ENCODE results near the gene CTBP2.
"Not testable (repeated sequence)": the region's sequence is repeated elsewhere in the genome, so short reads cannot be mapped to it uniquely, and the experiment has no call there.

Gene CTBP2

GRCh38 chr10:125087191-125087896, 73.0 kb downstream of the CTBP2 start:
- no peak for DNase-seq (ENCODE audit: low read depth)

DNA sequence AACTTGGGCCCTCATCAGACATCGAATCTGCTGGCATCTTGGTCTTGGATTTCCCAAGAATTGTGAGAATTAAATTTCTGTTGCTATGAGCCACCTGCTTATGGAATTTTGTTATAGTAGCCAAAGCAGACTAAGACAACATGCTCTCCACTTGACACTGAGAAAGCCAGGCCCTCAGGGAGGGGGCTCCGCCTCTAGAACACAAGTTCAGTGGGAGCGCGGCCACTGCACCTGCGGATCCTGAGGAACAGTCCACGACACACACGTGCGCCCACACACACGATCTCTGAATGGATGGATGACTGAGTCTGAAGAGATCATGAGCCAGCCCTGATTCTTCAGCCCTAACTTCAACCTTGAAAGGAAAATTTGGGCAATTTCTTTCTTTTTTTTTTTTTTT, 73.7 kb downstream of the CTBP2 start:
- no peak for DNase-seq (ENCODE audit: low read depth)

DNA sequence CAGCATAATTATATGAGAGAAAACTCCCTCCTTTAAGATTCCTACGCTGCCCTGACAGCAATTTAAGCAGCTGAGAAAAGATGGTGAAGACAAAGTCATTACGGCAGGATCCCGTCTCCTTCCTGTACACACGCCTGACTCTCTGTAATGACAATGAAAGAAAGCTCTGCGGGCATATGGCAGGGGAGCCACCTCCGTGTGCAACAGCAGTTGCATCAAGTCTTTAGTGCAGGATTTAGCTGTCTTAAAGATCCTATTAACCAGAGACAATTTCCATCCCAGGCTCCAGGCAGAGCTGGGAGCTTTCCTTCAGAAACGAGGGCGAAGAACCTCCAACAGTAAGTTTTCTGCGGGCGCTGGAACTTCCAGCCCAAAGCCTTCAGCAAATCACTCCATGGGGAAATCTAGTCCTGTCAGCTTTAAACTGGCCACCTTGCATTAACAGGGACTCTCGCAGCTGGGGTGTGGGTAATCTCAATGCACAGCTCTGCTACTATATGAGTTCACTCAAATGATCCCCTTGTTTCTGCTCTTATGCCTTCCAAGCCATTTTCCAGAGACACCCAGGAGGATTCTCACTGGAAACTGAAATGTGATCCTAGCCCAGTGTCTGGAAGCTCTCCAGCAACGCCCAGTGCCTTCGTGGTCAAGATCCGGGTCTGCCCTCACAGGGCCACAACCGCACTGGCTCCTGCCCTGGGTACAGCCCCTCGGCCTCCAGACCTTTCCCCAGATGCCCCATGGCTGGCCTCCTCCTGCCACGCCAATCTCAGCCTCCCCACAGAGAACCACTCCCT, 74.9 kb downstream of the CTBP2 start:
- no peak for DNase-seq (ENCODE audit: low read depth)

DNA sequence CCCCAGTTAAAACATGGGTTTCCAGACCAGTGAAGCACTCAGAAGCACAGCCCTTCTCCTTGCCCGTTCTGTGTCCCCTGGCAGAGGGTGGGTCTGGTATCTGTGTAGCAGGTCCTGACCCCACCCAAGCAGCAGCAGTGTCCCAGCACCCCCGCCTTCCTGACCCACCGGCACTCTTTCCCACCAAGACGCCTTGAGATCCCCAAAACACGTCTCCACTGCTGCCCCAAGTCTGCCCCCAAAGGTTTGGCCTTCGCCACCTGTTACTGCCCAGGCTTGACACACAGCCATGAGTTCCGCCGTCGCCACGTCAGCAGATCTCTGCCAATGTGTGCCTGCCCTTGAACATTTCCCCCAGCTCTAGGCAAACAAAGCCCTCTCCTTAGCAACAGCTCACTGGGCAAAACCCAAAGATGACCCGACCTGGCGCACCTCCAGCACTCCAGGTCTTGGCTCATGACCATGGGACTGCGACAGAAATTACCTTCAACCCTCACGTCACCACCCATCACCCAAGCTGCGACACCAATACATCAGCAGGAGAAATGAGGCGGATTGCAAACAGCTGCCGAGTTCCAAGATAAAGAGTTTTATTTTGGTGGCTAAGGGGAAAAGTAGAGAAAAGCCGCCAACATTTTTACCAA, 75.6 kb downstream of the CTBP2 start:
- DNase-seq (ENCODE audit: low read depth) = no peak

DNA sequence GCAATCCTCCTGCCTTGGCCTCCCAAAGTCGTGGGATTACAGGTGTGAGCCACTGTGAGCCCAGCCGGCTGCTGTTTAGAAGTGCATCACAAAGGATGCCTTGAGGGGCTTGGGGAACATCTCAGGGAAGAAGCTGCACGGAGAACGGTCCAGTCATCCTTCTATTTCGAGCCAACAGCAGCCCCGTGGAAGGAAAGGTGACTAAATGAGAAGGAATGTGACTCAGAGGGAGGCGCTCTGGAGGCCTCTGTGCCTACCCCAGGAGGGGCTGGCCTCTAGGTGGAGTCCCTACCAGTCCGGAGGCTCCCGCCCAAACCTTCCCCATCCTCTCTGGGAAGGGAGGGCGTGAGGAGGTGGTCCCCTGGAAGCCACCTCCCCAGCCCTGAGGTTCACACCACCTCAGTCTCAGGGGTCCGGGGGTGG, 76.2 kb downstream of the CTBP2 start:
- no peak for DNase-seq (ENCODE audit: low read depth)

GRCh38 chr10:125083576-125083920, 76.8 kb downstream of the CTBP2 start:
- DNase-seq (ENCODE audit: low read depth) = no peak

DNA sequence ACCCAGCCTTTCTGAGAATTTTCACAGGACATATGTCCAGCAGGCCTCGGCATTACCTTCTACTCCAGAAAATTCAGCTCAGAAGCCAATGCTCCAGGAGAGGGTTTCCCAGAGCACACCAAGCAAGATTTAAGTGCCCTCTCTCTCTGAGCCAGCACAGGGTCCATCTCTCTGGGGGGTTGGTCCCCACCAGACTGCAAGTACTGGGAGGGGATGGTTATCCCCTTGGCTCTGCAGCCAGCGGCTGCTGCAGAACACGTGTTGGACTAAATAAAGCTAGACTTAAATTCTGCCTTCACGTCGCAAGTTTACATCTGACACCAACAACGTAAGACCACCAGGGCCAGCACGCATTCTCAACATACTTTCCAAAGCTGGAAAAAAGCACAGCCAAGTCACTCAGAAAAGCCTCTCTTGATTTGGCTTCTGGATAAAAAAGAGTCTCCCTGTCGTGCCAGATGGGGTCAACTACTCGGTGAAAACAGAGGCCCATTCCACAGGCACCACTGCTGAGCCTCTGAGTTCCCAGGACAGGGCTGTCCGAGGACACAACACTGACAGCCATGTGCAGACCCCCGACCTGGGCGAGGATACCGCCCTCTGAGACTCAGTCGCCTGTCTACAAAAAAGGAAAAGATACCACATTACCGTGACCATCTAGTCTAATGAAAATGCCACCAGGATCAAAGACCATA, 77.3 kb downstream of the CTBP2 start:
- no peak for DNase-seq (ENCODE audit: low read depth)

GRCh38 chr10:125082471-125082870, 77.9 kb downstream of the CTBP2 start:
- not testable (repeated sequence) for DNase-seq (ENCODE audit: low read depth)

DNA sequence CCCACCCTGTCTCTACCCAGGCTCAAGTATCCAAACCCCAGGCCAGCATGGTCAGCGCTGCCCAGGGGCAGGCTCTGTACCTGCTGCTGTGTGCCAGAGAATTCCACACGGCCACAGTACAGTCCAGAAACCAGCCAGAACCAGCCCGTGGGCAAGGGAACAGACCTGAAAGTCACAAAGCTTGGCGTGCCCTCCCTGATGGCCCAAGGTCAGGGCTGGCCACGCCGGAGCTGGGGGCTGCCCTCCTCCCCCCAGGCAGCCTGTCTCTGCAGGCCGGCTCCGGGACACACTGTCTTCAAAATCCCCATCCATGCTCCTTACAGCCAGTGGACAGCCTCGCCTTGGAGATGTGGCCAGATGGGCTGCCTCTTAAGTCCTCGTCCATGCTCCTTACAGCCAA, 78.4 kb downstream of the CTBP2 start:
- no peak for DNase-seq (ENCODE audit: low read depth)

DNA sequence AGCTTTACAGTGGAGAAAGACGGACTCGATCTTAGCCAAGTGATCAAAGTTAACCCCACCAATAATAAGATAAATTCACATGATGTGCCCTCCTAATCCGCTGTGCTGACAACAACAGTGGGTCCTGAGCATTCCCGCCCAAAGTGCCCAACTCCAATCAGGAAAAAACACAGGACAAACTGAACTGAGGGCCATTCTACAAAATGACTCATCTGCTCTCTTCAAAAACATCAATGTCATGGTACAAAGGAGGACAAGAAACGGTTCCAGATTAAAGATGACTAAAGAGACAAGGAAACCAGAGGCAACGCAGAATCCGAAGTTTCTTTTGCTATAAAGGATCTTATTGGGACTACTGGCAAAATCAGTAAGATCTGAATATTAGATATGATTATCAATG, 79.4 kb downstream of the CTBP2 start:
- no peak for DNase-seq (ENCODE audit: low read depth)

- no peak for DNase-seq (ENCODE audit: low read depth)
Measured at GRCh38 chr10:125080296-125080695, 80.1 kb downstream of the CTBP2 start.

GRCh38 chr10:125079091-125079600, 81.2 kb downstream of the CTBP2 start:
- DNase-seq (ENCODE audit: low read depth) = no peak

- DNase-seq (ENCODE audit: low read depth) = no peak
Measured at GRCh38 chr10:125076891-125077541, 83.3 kb downstream of the CTBP2 start.

DNA sequence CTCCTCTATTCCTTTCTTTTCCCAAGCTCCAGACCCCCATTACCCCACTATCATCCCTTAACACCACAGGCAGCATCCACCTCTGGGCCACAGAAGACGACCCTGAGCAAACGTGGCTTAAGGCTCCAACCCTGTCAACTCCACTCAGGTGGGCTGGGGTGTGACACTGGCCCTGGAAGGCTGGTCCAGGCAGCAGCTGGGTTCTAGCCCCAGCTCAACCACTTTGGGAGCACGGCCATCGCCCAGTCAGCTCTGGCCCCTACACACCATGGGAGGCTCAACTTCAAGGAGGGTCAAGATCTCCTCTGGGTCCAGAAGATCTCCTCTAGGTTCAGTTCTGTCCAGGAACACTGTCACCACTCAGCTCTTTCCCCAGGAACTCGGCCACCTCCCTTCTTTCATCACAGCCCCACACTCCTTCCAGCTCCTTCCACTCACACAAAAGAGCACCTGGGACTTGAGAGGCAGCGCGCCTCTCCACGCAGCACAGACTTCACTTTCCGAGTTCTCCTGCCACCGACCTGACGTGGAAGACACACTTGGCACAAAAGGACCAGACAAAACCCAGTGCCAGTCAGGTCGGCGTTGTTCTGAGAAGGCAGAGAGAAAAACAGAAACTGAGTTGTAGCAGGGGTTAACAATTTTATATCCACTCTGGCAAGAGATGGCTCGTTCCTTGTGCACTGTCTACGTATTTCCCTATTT, 84.1 kb downstream of the CTBP2 start:
- DNase-seq (ENCODE audit: low read depth) = no peak

GRCh38 chr10:125073996-125074395, 86.4 kb downstream of the CTBP2 start:
- DNase-seq (ENCODE audit: low read depth) = no peak

DNA sequence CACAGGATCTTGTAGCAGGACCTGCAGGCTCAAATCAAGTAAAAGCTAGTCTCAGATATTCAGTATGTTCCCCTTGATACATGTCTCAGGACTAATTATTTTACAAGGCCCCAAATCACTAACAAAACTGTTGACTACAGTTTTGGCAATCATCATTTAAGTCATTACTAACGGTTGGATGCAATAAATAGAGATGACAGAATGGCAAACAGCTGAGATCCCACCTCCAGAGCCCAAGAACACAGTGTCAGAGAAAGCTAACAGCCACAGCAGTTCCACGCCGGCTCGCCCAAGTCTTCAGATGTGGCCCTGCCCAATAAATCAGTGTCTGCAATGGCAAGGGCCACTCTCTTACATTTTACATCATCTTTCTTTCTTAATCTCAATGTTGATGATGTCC, 87.6 kb downstream of the CTBP2 start:
- no peak for DNase-seq (ENCODE audit: low read depth)

DNA sequence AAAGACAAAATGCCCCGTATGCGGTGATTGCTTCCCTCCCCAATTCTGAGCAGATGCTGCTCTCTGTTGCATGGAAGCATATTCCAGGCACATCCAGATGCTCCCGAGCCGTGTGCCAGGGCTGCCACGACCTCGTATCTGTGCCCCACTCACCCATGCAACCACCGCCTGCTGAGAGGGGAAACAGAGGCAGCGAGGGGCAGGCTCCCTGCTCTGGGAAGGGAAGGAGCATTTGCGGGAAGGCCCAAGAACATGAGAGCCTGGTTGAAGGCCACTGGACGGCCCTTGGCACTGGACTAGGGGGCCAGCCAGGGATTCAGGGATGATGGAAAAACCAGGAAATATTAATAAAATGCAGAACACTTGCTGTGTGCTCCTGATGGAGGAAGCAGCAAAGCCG, 89.4 kb downstream of the CTBP2 start:
- DNase-seq (ENCODE audit: low read depth) = no peak

GRCh38 chr10:125068406-125068805, 92.0 kb downstream of the CTBP2 start:
- DNase-seq (ENCODE audit: low read depth) = no peak

DNA sequence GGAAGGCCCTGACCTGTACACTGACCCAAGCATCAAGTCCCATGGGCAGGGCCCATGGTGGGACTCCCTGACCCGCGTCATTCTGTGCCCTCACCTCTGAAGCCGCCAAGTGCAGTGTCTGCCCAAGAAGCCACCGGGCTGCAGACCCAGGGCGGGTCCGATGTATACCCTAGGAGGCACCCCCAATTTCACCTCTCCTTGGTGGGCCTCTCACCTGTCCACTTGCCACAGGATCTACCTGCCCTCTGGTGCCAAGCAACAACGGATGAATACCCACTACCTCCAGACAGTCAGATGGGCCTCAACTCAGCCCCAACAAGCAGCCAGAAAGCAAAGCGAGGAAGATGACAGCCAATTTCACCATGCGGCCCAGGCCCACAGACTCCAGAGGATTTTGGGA, 92.6 kb downstream of the CTBP2 start:
- DNase-seq (ENCODE audit: low read depth) = no peak

GRCh38 chr10:125066764-125067450, 93.5 kb downstream of the CTBP2 start:
- DNase-seq (ENCODE audit: low read depth) = no peak

Measured in activated gamma-delta T cell treated with anti-CD3 and anti-CD28 coated beads, Interleukin-2, amount 50 U/mL, for 16 hours (primary cell).